Suprapubic skin (tissue), 3 donors: ENCODE measurements around the gene DNAH3.

ENCODE experiments used
- POLR2A ChIP-seq, 2 donors: fragments of 450-650 bp; IDR thresholded peaks; one replicate each; pipeline ENCODE4 v1.6.1; 2017; ENCODE audit warnings: antibody characterized with exemption in 2 of 2, mild to moderate bottlenecking in 2 of 2, moderate library complexity in 2 of 2
- TF ChIP-seq, protein P1 (sequence below), 2 donors: fragments of 200-600 bp in 1 of 2; fragments of 450-650 bp in 1 of 2; sonication (generic) in 1 of 2; IDR thresholded peaks; one replicate each; pipeline ENCODE4 v1.5.1; 2016 to 2019; ENCODE audit warnings: antibody characterized with exemption in 2 of 2, mild to moderate bottlenecking in 1 of 2, moderate library complexity in 1 of 2

DNA sequence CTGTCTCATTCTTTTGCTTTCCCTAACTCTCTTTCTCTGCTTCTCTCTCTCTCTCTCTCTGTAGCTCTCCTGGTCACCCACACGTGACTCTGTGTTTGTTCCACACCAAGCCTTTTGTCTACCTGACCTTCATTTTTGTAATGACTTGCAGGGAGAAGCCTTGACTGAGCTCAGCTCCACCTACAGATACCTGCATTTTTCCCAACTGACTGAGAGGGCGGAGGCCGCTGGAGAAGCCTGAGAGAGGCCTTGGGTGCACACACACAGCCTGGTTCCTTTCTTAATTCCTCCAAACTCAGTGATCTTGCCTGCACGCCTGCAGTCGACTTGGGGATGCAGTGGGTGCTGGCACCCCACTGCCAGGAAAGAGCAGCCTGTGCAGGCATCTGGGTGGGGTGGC is 181.3 kb downstream of the DNAH3 start:
- TF ChIP-seq, protein P1, sequence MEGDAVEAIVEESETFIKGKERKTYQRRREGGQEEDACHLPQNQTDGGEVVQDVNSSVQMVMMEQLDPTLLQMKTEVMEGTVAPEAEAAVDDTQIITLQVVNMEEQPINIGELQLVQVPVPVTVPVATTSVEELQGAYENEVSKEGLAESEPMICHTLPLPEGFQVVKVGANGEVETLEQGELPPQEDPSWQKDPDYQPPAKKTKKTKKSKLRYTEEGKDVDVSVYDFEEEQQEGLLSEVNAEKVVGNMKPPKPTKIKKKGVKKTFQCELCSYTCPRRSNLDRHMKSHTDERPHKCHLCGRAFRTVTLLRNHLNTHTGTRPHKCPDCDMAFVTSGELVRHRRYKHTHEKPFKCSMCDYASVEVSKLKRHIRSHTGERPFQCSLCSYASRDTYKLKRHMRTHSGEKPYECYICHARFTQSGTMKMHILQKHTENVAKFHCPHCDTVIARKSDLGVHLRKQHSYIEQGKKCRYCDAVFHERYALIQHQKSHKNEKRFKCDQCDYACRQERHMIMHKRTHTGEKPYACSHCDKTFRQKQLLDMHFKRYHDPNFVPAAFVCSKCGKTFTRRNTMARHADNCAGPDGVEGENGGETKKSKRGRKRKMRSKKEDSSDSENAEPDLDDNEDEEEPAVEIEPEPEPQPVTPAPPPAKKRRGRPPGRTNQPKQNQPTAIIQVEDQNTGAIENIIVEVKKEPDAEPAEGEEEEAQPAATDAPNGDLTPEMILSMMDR (IDR thresholded peaks at IDR 0.05): no peak
- no peak for TF ChIP-seq POLR2A (IDR thresholded peaks at IDR 0.05)
